ENCODE results near the gene SUN2. TPM values are rescaled to one million over a fixed set of nuclear protein-coding genes. Genes with fewer than 3 reads are reported as not detected.

The SUN2 gene
- total and polyA plus RNA-seq, 11 donors = 41.3 to 405 (median 125) TPM

DNA sequence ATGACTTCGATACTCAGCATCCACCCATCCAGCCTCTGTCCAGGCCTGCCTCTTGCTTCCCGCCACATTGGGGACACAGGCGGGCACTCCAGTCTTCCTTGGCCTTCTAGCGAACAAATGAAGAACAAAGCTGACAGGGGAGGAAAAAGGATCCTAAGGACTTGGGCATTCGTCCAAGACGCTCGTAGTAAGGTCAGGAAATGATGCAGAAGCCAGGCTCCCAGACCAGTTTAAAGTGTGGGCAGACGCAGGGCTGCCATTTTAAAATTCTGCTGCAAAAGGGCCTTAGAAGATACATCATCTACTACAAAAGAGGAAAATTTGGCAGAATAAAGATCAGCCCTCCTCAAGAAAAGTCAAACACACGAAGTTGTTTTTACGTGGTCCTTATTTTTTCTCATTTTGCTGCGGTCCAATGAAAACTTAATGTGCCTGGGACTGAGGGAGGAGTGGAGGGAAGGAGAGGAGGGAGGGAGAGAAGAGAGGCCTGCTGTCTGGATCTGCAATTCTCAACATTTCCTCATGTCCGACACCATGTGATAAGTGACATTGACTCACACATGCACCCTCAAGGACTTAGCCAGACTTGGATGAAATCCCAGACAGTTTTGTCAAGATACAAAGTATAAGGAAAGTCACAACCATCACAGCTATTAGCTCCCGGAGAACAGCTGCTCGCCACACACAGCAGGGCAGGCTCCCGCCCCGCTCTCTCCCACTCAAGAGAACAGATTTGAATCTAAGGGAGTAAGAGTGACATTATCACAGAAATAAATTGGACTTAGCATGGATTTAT lies 32.4 kb upstream of the SUN2 start:
- Histone ChIP-seq H3K9me3 (no peaks in the 10 kb centered on the region), H3K4me3 (no peak overlapping the region), H3K27ac (peak overlapping the region; percentile 69 to 92 (median 82)), H3K4me1 (peaks cover 4 to 68% (median 40%) of the 10 kb centered on the region in 12 donors), H3K27me3 (no peaks in the 10 kb centered on the region), H3K36me3 (peaks cover 0 to 18% (median 10%) of the 10 kb centered on the region in 9 donors)
- intact Hi-C loops (cut with DNase I) = loop anchor here in 2 of 10 donors (10.0 kb wide), 2 partner anchors 57 to 137 kb away; partner anchors contain the start of gene NPTXR (in 1 of the 2)
- 29 to 33% (median 31%) methylated on average over 16 of the region's 16 CpGs for WGBS, 4 donors
- TF ChIP-seq, protein P1, sequence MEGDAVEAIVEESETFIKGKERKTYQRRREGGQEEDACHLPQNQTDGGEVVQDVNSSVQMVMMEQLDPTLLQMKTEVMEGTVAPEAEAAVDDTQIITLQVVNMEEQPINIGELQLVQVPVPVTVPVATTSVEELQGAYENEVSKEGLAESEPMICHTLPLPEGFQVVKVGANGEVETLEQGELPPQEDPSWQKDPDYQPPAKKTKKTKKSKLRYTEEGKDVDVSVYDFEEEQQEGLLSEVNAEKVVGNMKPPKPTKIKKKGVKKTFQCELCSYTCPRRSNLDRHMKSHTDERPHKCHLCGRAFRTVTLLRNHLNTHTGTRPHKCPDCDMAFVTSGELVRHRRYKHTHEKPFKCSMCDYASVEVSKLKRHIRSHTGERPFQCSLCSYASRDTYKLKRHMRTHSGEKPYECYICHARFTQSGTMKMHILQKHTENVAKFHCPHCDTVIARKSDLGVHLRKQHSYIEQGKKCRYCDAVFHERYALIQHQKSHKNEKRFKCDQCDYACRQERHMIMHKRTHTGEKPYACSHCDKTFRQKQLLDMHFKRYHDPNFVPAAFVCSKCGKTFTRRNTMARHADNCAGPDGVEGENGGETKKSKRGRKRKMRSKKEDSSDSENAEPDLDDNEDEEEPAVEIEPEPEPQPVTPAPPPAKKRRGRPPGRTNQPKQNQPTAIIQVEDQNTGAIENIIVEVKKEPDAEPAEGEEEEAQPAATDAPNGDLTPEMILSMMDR (IDR thresholded peaks at IDR 0.05) = no peak
- TF ChIP-seq POLR2A (IDR thresholded peaks at IDR 0.05) = peak in 1 of 2 donors; percentile 33
- ATAC-seq (peak; percentile 68 to 89 (median 85)), DNase-seq (peak in 4 of 5 donors; percentile 54 to 74 (median 64))

DNA sequence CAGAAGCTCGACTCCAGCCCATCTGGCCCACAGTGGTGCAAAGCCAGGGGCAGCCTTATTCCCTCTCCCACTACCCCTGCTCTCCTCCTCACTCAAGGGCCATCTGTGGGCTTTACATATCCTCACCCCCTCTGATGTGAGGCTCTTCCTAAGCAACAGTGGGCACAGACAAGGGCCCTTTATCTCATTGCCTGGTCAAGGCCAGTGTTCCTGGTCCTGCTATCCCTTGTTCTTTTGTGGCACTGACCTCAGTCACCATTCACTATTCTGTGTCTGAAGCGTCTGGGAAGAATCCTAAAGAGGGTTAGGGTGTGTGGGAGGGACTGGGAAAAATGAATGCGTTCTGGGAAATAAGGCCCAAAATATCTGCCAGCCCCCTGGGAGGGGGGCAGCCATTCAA lies 30.8 kb upstream of the SUN2 start:
- Histone ChIP-seq H3K27me3 (no peaks in the 10 kb centered on the region), H3K4me3 (no peak overlapping the region), H3K9me3 (no peaks in the 10 kb centered on the region), H3K27ac (peak overlapping the region; percentile 74 to 92 (median 82)), H3K4me1 (peaks cover 4 to 74% (median 45%) of the 10 kb centered on the region in 12 donors), H3K36me3 (peaks cover 0 to 18% (median 10%) of the 10 kb centered on the region in 9 donors)
- WGBS, 4 donors = 61 to 87% (median 68%) methylated on average over 3 of the region's 3 CpGs
- DNase-seq (no peak), ATAC-seq (no peak)
- intact Hi-C loops (cut with DNase I) = loop anchor here in 2 of 10 donors (10.0 kb wide), 2 partner anchors 58 to 138 kb away; partner anchors contain the start of gene NPTXR (in 1 of the 2)
- TF ChIP-seq POLR2A (IDR thresholded peaks at IDR 0.05) = no peak
- TF ChIP-seq, protein P1 (IDR thresholded peaks at IDR 0.05) = no peak

DNA sequence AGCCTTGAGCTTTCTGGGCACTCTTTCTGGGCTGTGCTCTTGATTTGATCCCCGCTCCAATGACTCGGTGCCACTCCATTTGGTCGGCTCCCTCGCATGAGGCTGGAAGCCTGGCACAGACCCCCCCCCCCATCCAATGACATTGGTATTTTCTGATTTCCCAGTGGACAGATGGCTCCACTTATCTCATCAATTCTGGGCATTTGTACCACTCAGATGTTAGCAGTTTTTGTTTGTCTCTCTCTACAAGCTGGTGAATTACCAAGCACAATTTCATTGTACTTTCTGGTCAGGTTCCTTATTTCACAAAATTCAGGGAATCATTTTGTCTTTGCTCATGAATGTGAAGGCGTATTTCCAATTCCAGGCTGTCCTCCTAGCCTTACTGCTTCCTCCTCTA lies 29.1 kb upstream of the SUN2 start:
- peaks cover 0 to 19% (median 4%) of the 10 kb centered on the region in 9 donors for H3K36me3 ChIP-seq
- no peaks in the 10 kb centered on the region for H3K27me3 ChIP-seq
- TF ChIP-seq, protein P1 (IDR thresholded peaks at IDR 0.05) = no peak
- no peak for TF ChIP-seq POLR2A (IDR thresholded peaks at IDR 0.05)
- peaks cover 4 to 87% (median 50%) of the 10 kb centered on the region in 12 donors for H3K4me1 ChIP-seq
- no peaks in the 10 kb centered on the region for H3K9me3 ChIP-seq
- H3K27ac ChIP-seq = peak overlapping the region; percentile 55 to 92 (median 82)
- intact Hi-C loops (cut with DNase I) = loop anchor here in 2 of 10 donors (10.0 kb wide), 2 partner anchors 60 to 140 kb away; partner anchors contain the start of gene NPTXR (in 1 of the 2)
- no peak for DNase-seq
- no peak overlapping the region for H3K4me3 ChIP-seq
- no peak for ATAC-seq
- 90 to 99% (median 96%) methylated on average over 5 of the region's 5 CpGs for WGBS, 4 donors

DNA sequence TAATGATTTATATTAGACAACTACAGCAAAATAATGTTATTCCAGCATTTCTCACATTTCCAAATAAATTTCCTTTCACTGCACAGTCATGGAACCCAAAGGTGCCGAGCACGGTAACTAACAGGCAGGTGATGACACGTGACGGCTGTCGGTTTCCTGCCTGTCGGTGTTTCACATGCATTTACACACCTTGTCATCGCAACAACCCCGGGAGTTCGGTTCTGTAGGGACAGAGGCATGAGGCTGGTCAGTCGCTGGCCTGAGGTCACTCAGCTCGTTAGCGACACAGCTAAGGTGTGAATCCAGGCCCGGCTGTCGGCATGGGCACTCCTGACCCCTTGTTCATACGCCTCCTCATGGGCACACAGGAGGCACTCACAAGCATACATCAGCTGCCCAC lies 28.2 kb upstream of the SUN2 start:
- Histone ChIP-seq H3K4me3 (no peak overlapping the region), H3K4me1 (peaks cover 4 to 81% (median 46%) of the 10 kb centered on the region in 12 donors), H3K27ac (peak overlapping the region in 10 of 12 donors; percentile 8 to 92 (median 85)), H3K27me3 (no peaks in the 10 kb centered on the region), H3K9me3 (no peaks in the 10 kb centered on the region), H3K36me3 (peaks cover 0 to 22% (median 7%) of the 10 kb centered on the region in 9 donors)
- 88 to 92% (median 92%) methylated on average over 15 of the region's 15 CpGs for WGBS, 4 donors
- TF ChIP-seq POLR2A (IDR thresholded peaks at IDR 0.05) = no peak
- TF ChIP-seq, protein P1 (IDR thresholded peaks at IDR 0.05) = no peak
- intact Hi-C loops (cut with DNase I) = loop anchor here in 2 of 10 donors (10.0 kb wide), 2 partner anchors 61 to 141 kb away; partner anchors contain the start of gene NPTXR (in 1 of the 2)
- DNase-seq (no peak), ATAC-seq (no peak)
